Suprapubic skin (tissue), 4 donors: ENCODE measurements around the gene TMEM186.

Experiments used
- CTCF ChIP-seq, 2 donors: fragments of 200-600 bp in 1 of 2; fragments of 450-650 bp in 1 of 2; sonication (generic) in 1 of 2; IDR thresholded peaks; one replicate each; pipeline ENCODE4 v1.5.1; 2016 to 2019; ENCODE audit warnings: antibody characterized with exemption in 2 of 2, mild to moderate bottlenecking in 1 of 2, moderate library complexity in 1 of 2
- EP300 ChIP-seq: sonication (generic); formaldehyde crosslinking; IDR thresholded peaks from one replicate; pipeline ENCODE4 v1.6.1; 2017; ENCODE audit warnings: antibody characterized with exemption
- POLR2A ChIP-seq, 2 donors: fragments of 450-650 bp; IDR thresholded peaks; one replicate each; pipeline ENCODE4 v1.6.1; 2017; ENCODE audit warnings: antibody characterized with exemption in 2 of 2, mild to moderate bottlenecking in 2 of 2, moderate library complexity in 2 of 2
- POLR2AphosphoS5 ChIP-seq, 3 donors: sonication (generic); formaldehyde crosslinking; IDR thresholded peaks; one replicate each; pipeline ENCODE4 v1.6.1; 2017; ENCODE audit warnings: antibody characterized with exemption in 3 of 3

DNA sequence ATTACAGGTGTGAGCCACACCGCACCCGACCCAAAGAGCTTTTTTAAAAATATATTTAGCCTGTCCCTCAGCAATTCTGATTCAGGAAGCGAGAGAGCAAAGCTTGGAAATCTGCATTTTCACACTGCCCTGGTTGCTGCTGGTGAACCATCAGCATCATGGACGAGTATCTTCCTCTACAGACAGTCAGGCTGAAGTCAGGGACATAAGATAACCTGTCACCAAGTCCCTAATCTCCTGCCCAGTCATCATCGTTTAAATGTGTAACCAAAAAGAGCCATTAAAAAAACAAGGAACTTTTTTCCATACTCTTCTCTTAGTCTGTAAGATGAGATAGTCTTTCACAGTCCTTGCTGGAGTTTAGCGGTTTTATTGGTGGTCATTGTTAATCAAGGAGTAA, 6.9 kb upstream of the TMEM186 start:
- TF ChIP-seq CTCF (IDR thresholded peaks at IDR 0.05) (no peak), POLR2A (IDR thresholded peaks at IDR 0.05) (no peak), POLR2AphosphoS5 (IDR thresholded peaks at IDR 0.05) (no peak), EP300 (no peak)
